HepG2 (cell line): ENCODE results near the gene LIMS2. TPM values are rescaled to one million over a fixed set of nuclear protein-coding genes. Genes with fewer than 3 reads are reported as not detected.

Source experiments
- BCL6 ChIP-seq: IDR thresholded peaks from 2 replicates; pipeline ENCODE4 v1.6.1; 2016; ENCODE audit warnings: missing genetic modification reagents, missing compliant biosample characterization
- CC2D1A ChIP-seq: sonication (generic); formaldehyde crosslinking; IDR thresholded peaks from 2 replicates; pipeline ENCODE4 v1.8.1; 2023; ENCODE audit warnings: mild to moderate bottlenecking, missing genetic modification reagents
- CCAR2 ChIP-seq: fragments of 200-400 bp; formaldehyde crosslinking; optimal IDR thresholded peaks from 2 replicates; pipeline ENCODE3; 2018; ENCODE audit warnings: low read depth, mild to moderate bottlenecking, low read length, moderate library complexity
- ELF4 ChIP-seq: sonication (generic); formaldehyde crosslinking; IDR thresholded peaks from 2 replicates; pipeline ENCODE4 v1.5.0; 2020; ENCODE audit warnings: missing genetic modification reagents, mild to moderate bottlenecking, moderate library complexity, borderline replicate concordance
- KLF16 ChIP-seq, 2 experiments: sonication (generic) in 1 of 2; formaldehyde crosslinking in 1 of 2; IDR thresholded peaks; 2 replicates each; pipeline versions ENCODE4 v1.6.1 to v1.8.0; 2016 to 2023; ENCODE audit warnings: missing genetic modification reagents in 2 of 2, missing compliant biosample characterization in 1 of 2
- MAFK ChIP-seq, 2 experiments: IDR thresholded peaks in 1 of 2; conservative IDR thresholded peaks in 1 of 2; 2 replicates each; pipeline ENCODE4 v1.6.1; 2011; ENCODE audit warnings: improper control_type of control experiment in 2 of 2, low read length in 2 of 2
- MYC ChIP-seq: sonication (generic); formaldehyde crosslinking; IDR thresholded peaks from 2 replicates; pipeline ENCODE4 v1.9.0; 2021; ENCODE audit warnings: missing genetic modification reagents, borderline replicate concordance
- NFKB2 ChIP-seq: sonication (generic); formaldehyde crosslinking; IDR thresholded peaks from 2 replicates; pipeline ENCODE4 v1.4.0; 2020; ENCODE audit warnings: missing genetic modification reagents, borderline replicate concordance
- NFYC ChIP-seq: IDR thresholded peaks from 2 replicates; pipeline ENCODE4 v1.6.1; 2016; ENCODE audit warnings: missing genetic modification reagents, missing compliant biosample characterization
- SRSF4 ChIP-seq: fragments of 200-400 bp; formaldehyde crosslinking; IDR thresholded peaks from one replicate; pipeline ENCODE4 v1.6.1; 2018; ENCODE audit warnings: mild to moderate bottlenecking, low read depth, low read length, moderate library complexity; ENCODE audit not compliant: poor library complexity, severe bottlenecking
- TGIF2 ChIP-seq: IDR thresholded peaks from 2 replicates; pipeline ENCODE4 v1.6.1; 2016; ENCODE audit warnings: control low read depth, missing compliant biosample characterization
- ZKSCAN1 ChIP-seq: fragments of 150-350 bp; IDR thresholded peaks from 2 replicates; pipeline ENCODE4 v1.6.1; 2014; ENCODE audit warnings: low read length
- ZNF205 ChIP-seq: IDR thresholded peaks from 2 replicates; pipeline ENCODE4 v1.6.1; 2018; ENCODE audit warnings: missing biosample characterization, missing genetic modification reagents
- ZNF3 ChIP-seq: IDR thresholded peaks from 2 replicates; pipeline ENCODE4 v1.7.0; 2017; ENCODE audit warnings: inconsistent platforms
- ZNF446 ChIP-seq: sonication (generic); formaldehyde crosslinking; IDR thresholded peaks from 2 replicates; pipeline ENCODE4 v1.5.0; 2020; ENCODE audit warnings: mild to moderate bottlenecking, missing genetic modification reagents
- ZNF556 ChIP-seq: sonication (generic); formaldehyde crosslinking; IDR thresholded peaks from 2 replicates; pipeline ENCODE4 v1.4.0; 2020; ENCODE audit warnings: mild to moderate bottlenecking, missing genetic modification reagents, borderline replicate concordance
- ZNF615 ChIP-seq: sonication (generic); formaldehyde crosslinking; IDR thresholded peaks from 2 replicates; pipeline ENCODE4 v1.5.0; 2020; ENCODE audit warnings: mild to moderate bottlenecking, missing genetic modification reagents, borderline replicate concordance
- ZNF780A ChIP-seq: sonication (generic); formaldehyde crosslinking; IDR thresholded peaks from 2 replicates; pipeline ENCODE4 v1.8.0; 2022; ENCODE audit warnings: mild to moderate bottlenecking, missing genetic modification reagents, moderate library complexity
- ZSCAN31 ChIP-seq: sonication (generic); formaldehyde crosslinking; IDR thresholded peaks from 2 replicates; pipeline ENCODE4 v1.5.0; 2020; ENCODE audit warnings: low read depth, mild to moderate bottlenecking, missing genetic modification reagents
- polyA plus RNA-seq, 8 experiments: library from polyadenylated mRNA; depleted of rRNA in 3 of 8; stranded (reverse) in 7 of 8; unstranded in 1 of 8; fragments of >200 nt; fragmentation: Illumina TruSeq in 4 of 8; extraction: Trizol in 4 of 8; gene quantifications; 2 replicates each; pipeline versions ENCODE4 v1.2.1 to v1.2.3, GENCODE V29; 2011 to 2016; ENCODE audit warnings: low read depth in 4 of 8, missing spikeins in 1 of 8, mixed read lengths in 1 of 8; ENCODE audit not compliant: insufficient read depth in 1 of 8
- total RNA-seq, 5 experiments: library from RNA; depleted of rRNA; stranded (reverse); fragments of >200 nt; fragmentation: Illumina TruSeq; extraction: Trizol; gene quantifications; 2 replicates each; pipeline ENCODE4 v1.2.3, GENCODE V29; 2016; ENCODE audit warnings: low read depth in 1 of 5
- TF ChIP-seq, protein P1 (sequence below): sonication (generic); formaldehyde crosslinking; IDR thresholded peaks from 2 replicates; pipeline ENCODE4 v1.9.0; 2021; ENCODE audit warnings: missing genetic modification reagents, borderline replicate concordance
- TF ChIP-seq, protein P2 (sequence below): sonication (generic); formaldehyde crosslinking; IDR thresholded peaks from 2 replicates; pipeline ENCODE4 v1.8.1; 2023; ENCODE audit warnings: mild to moderate bottlenecking, missing genetic modification reagents
- TF ChIP-seq, protein P3 (sequence below): sonication (generic); formaldehyde crosslinking; IDR thresholded peaks from 2 replicates; pipeline ENCODE4 v1.4.0; 2020; ENCODE audit warnings: missing genetic modification reagents
- TF ChIP-seq, protein P4 (sequence below): sonication (generic); formaldehyde crosslinking; IDR thresholded peaks from 2 replicates; pipeline ENCODE4 v1.8.1; 2023; ENCODE audit warnings: mild to moderate bottlenecking, moderate library complexity, missing genetic modification reagents

LIMS2 gene
- total and polyA plus RNA-seq, 2 of the 13 experiments (the other 11 are each of a cell fraction or from before 2014, with no cell fraction given) = 1.0 to 1.9 TPM

DNA sequence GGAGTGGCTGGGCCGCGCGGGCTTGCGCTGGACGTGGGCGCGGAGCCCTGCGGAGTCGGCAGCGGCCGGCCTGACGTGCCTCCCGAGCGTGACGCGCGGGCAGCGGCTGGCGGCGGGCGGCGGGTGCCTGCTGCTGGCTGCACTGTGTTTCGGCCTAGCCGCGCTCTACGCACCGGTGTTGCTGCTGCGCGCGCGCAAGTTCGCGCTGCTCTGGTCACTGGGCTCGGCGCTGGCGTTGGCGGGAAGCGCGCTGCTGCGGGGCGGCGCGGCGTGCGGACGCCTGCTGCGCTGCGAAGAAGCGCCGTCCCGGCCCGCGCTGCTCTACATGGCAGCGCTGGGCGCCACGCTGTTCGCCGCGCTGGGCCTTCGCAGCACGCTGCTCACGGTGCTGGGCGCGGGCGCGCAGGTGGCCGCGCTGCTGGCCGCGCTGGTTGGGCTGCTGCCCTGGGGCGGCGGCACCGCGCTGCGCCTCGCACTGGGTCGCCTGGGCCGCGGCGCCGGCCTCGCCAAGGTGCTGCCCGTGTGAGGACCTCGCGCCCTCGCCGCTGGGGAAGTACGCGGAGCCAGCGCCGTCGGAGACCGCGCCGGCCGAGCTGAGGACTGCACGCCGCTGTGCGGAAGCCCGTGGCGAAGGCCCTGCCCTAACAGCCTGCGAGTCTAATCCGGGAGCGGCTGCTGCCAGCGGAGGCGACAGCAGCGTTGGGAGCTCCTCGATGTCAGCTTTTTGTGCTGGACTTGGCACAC, 26.5 kb upstream of the LIMS2 start (continued):
- TF ChIP-seq MYC = peak; percentile 84
- TF ChIP-seq ZNF205 (CRISPR knock-in tag) = peak; percentile 79
- TF ChIP-seq ZNF615 (CRISPR knock-in tag) = no peak
- peak; percentile 77 for TF ChIP-seq SRSF4
- no peak for TF ChIP-seq ZNF3 (CRISPR knock-in tag)
- TF ChIP-seq, protein P1, sequence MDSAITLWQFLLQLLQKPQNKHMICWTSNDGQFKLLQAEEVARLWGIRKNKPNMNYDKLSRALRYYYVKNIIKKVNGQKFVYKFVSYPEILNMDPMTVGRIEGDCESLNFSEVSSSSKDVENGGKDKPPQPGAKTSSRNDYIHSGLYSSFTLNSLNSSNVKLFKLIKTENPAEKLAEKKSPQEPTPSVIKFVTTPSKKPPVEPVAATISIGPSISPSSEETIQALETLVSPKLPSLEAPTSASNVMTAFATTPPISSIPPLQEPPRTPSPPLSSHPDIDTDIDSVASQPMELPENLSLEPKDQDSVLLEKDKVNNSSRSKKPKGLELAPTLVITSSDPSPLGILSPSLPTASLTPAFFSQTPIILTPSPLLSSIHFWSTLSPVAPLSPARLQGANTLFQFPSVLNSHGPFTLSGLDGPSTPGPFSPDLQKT = peak; percentile 41; the same call in 1 of the 2 replicates
- TF ChIP-seq ZNF556 (CRISPR knock-in tag) = no peak; the same call in 1 of the 2 replicates
- peak in 1 of 2 experiments; percentile 56; a peak in 1 of 4 replicates for TF ChIP-seq KLF16 (CRISPR knock-in tag; IDR thresholded peaks at IDR 0.05)
- TF ChIP-seq, protein P2, sequence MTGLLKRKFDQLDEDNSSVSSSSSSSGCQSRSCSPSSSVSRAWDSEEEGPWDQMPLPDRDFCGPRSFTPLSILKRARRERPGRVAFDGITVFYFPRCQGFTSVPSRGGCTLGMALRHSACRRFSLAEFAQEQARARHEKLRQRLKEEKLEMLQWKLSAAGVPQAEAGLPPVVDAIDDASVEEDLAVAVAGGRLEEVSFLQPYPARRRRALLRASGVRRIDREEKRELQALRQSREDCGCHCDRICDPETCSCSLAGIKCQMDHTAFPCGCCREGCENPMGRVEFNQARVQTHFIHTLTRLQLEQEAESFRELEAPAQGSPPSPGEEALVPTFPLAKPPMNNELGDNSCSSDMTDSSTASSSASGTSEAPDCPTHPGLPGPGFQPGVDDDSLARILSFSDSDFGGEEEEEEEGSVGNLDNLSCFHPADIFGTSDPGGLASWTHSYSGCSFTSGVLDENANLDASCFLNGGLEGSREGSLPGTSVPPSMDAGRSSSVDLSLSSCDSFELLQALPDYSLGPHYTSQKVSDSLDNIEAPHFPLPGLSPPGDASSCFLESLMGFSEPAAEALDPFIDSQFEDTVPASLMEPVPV = no peak; the same call in 1 of the 2 replicates
- peak; percentile 52; the same call in 1 of the 2 replicates for TF ChIP-seq BCL6
- TF ChIP-seq ZKSCAN1 = no peak
- TF ChIP-seq ELF4 (CRISPR knock-in tag) = no peak
- TF ChIP-seq TGIF2 (CRISPR knock-in tag) = no peak; the same call in 1 of the 2 replicates
- TF ChIP-seq ZNF446 = peak; percentile 7; the same call in 1 of the 2 replicates
- TF ChIP-seq, protein P3, sequence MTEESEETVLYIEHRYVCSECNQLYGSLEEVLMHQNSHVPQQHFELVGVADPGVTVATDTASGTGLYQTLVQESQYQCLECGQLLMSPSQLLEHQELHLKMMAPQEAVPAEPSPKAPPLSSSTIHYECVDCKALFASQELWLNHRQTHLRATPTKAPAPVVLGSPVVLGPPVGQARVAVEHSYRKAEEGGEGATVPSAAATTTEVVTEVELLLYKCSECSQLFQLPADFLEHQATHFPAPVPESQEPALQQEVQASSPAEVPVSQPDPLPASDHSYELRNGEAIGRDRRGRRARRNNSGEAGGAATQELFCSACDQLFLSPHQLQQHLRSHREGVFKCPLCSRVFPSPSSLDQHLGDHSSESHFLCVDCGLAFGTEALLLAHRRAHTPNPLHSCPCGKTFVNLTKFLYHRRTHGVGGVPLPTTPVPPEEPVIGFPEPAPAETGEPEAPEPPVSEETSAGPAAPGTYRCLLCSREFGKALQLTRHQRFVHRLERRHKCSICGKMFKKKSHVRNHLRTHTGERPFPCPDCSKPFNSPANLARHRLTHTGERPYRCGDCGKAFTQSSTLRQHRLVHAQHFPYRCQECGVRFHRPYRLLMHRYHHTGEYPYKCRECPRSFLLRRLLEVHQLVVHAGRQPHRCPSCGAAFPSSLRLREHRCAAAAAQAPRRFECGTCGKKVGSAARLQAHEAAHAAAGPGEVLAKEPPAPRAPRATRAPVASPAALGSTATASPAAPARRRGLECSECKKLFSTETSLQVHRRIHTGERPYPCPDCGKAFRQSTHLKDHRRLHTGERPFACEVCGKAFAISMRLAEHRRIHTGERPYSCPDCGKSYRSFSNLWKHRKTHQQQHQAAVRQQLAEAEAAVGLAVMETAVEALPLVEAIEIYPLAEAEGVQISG (CRISPR knock-in tag) = peak; percentile 89
- TF ChIP-seq ZNF780A (CRISPR knock-in tag) = no peak; the same call in 1 of the 2 replicates
- no peak for TF ChIP-seq CCAR2
- peak; percentile 55 for TF ChIP-seq ZSCAN31
- TF ChIP-seq MAFK (conservative IDR thresholded peaks at IDR 0.05 in 1 of 2, IDR thresholded peaks at IDR 0.05 in 1 of 2; ENCODE audit: low read length in 2 of 2) = no peak
- TF ChIP-seq, protein P4, sequence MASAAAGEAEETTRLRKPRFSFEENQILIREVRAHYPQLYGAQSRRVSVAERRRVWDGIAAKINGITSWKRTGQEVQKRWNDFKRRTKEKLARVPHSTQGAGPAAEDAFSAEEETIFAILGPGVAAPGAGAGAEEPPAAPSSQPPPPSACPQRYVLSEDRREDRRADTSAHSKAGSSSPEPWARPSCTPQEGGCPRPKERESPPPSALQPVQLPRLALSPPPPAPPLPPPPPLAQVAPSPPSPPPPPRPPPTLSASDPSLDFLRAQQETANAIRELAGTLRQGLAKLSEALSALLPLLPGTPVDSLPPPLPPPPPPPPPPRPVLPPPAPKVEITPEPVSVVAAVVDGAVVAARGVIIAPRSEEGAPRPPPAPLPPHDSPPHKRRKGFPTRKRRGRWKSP (CRISPR knock-in tag) = peak; percentile 94; the same call in 1 of the 2 replicates
- TF ChIP-seq NFYC (CRISPR knock-in tag) = no peak
- no peak for TF ChIP-seq CC2D1A (CRISPR knock-in tag)
- TF ChIP-seq NFKB2 = peak; percentile 93
